ENCODE data around the gene DDX46.
"Not testable (repeated sequence)": the region's sequence is repeated elsewhere in the genome, so short reads cannot be mapped to it uniquely, and the experiment has no call there.

The DDX46 gene, protein sequence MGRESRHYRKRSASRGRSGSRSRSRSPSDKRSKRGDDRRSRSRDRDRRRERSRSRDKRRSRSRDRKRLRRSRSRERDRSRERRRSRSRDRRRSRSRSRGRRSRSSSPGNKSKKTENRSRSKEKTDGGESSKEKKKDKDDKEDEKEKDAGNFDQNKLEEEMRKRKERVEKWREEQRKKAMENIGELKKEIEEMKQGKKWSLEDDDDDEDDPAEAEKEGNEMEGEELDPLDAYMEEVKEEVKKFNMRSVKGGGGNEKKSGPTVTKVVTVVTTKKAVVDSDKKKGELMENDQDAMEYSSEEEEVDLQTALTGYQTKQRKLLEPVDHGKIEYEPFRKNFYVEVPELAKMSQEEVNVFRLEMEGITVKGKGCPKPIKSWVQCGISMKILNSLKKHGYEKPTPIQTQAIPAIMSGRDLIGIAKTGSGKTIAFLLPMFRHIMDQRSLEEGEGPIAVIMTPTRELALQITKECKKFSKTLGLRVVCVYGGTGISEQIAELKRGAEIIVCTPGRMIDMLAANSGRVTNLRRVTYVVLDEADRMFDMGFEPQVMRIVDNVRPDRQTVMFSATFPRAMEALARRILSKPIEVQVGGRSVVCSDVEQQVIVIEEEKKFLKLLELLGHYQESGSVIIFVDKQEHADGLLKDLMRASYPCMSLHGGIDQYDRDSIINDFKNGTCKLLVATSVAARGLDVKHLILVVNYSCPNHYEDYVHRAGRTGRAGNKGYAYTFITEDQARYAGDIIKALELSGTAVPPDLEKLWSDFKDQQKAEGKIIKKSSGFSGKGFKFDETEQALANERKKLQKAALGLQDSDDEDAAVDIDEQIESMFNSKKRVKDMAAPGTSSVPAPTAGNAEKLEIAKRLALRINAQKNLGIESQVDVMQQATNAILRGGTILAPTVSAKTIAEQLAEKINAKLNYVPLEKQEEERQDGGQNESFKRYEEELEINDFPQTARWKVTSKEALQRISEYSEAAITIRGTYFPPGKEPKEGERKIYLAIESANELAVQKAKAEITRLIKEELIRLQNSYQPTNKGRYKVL

DNA sequence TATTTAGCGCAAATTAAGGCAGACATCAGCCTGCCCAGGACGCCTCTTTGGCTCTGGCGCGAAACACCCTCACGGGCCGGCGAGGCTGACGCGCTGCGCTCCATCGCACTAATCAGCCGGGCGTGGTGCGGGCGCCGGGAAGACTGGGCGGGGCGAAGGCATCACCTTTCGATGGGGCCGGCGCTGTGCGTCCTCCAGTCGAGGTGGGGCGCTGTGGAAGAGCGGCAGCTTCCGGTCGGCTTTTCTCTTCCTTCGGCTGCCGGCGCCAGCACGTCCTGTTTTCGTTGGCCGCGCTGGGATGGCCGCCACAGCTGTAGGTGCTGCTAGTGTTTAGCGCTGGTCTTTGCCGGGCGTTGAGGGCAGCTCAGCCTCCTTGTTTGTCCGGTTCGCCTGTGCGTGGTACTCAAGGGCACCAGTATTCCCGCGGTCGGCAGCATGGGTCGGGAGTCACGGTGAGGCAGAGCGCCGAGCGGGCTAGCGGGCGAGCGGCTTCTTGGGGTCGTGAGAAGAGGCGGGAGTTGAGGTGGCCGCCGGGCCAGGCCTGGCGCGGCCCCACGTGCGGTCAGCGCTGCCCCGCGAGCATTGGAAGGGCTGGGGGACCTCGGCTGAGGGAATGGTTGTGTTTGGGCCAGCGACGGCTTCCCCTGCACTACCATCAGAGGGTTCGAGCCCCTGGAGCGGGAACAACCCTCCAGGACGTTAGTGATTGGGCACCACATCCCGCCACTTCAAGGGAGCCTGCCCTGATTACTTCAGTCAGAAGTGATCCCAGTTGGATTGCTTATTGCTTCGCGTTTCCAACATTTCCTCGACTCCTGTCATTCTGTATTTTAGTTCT, at the start of gene DDX46:
TSS of gene DDX46 (plus strand) at position 276 of the 838 bp plus-strand sequence. CDS start at position 436, 160 bp downstream.
- DNase-seq, result peak; percentile 32 to 76

DNA sequence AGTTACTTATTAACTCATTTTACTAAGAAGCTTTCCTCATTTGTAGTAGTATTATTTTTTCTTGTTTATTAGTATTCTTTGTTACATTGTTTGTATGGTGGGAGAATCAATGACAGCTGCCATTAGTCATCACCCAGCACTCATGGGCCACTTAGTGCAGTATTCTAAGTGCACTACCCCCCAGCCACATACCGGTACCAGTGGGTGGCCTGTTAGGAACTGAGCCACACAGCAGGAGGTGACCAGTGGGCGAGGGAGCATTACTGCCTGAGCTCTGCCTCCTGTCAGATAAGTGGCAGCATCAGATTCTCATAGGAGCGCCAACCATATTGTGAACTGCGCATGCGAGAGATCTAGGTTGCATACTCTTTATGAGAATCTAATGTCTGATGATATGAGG, 44.5 kb upstream of the DDX46 start:
- no peak for DNase-seq

DNA sequence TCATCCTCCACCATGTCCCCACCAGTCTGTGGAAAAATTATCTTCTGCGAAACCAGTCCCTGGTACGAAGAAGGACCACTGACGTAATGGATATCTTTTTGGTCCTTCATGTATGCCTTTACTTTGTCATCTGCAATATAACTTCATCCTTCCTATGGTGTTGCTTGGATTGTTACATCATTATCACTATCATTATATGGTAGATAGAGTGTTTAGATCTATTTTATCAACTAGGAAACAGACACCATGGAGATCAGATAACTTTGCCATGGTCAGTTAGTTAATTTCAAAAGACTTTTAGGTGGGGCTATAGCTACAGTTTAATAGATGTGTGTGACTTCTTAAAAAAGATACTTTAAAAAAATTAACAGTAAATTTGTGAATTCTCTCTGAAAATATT, 44.0 kb upstream of the DDX46 start:
- DNase-seq, result no peak

DNA sequence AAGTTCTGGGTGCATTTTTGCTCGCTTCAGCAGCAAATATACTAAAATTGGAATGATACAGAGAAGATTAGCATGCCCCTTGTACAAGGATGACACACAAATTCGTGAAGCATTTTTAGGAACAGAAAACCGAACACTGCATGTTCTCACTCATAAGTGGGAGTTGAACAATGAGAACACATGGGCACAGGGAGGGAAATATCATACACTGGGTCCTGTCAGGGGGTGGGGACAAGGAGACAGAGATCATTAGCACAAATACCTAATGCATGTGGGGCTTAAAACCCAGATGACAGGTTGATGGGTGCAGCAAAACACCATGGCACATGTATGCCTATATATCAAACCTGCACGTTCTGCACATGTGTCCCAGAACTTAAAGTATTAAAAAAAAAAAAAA, 43.1 kb upstream of the DDX46 start:
- not testable (repeated sequence) for DNase-seq

DNA sequence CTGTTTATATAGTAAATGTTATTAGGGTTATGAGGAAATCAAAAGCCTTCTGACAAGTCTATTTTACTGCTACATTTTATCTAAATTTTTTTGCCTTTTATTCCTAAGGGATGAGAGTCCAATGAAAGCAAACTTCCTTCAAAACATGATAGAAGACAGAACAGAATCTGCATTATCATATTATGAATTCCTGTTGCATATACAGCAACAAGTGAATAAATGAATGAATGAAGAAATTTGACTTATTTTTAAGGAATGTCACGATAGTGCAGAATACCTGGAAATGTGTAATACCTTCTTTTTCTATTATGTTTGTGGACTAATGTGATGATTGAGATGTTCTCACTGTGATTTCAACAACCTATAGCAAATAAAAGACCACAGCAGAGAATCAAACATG, 33.7 kb upstream of the DDX46 start:
- no peak for DNase-seq

DNA sequence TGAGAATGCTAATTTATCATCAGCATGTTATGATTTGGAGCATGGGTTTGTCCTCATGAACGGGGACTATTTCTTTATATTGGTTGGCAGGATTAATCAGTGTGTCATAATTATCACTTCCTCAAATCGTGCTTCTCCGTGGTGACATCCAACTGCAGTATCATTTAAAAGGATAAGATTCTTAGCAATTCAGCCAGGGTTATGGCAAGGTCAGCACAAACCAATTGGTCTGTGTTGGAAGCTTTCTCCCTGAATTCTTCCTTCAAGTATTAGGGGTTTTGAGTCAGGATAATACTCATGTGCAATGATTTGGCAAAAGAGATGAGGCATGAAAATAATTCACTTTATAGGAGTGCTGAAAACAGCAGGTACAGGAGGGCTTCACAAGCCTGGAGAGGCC, 25.8 kb upstream of the DDX46 start:
- DNase-seq, result no peak

DNA sequence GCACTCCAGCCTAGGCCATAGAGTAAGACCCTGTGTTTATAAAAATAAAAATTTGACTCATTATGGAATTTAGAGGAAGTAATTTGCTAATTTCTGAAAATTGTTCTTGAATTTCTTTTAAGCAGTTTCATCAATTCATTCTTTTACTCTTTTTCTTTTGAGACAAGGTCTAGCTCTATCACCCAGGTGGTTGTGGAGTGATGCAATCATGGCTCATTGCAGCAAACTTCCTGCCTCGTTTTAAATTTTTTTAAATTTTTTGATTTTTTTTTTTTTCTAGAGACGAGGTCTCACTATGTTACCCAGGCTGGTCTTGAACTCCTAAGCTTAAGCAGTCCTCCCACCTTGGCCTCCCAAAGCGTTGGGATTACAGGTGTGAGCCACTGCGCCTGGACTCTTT, 23.3 kb upstream of the DDX46 start:
- no peak for DNase-seq

DNA sequence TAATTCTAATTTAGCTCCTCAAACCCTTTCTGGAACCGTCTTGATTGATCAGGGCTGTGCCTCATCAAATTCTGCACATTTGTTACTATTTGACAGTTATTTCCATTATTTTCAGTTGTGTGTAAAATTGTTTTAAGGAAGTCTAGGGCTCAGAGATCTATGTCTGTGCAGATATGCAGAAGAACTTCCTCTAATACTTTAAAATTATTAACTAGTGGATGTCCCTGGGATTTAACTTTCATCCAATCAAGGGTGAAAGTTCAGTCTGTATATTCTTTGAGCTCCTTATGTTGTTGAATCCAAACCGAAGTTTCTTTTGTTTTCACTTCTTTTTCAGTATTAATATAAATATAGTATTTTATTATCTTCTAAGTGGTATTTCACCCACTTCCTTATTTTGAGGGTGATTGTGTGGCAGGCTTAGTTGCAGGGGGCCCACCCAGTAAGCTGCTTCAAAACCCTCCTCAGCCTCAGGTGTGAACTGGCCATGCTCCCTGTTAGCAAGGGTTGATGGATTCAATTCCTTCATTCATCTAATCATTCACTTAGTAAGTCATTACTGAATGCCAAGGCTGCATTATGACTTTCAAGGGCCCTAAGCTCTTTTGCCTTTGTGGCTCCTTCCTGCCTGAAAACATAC, 22.3 kb upstream of the DDX46 start:
- no peak for DNase-seq

DNA sequence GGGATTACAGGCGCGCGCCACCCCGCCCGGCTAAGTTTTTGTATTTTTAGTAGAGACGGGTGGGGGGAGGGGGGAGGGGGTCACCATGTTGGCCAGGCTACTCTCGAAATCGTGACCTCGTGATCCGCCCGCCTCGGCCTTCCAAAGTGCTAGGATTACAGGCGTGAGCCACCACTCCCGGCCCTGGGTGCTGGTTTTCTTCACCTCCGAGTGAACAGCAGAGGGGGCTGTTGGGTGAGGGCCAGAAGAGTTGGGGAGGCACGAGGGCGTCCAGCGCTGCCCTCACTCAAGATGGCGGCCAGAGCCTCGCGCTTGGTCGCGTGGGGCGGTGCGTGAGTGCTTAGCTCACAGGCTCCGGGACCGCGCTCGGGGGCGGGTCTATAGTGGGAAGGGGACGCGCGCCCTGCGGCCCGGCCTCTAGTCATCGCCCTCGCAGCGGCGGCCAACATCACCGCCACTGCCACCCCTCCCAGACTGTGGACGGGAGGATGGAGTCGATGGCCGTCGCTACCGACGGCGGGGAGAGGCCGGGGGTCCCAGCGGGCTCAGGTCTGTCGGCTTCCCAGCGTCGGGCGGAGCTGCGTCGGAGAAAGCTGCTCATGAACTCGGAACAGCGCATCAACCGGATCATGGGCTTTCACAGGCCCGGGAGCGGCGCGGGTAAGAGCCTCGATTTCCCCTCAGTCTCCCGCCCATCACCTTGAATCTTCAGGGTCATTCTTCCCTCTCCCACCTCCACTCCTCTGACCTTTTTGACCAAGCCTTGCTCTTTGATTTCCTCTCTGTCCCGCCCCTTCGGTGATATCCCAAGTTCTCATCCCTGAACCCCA, 20.2 kb upstream of the DDX46 start, which contains the start of gene CAMLG:
TSS of gene CAMLG (plus strand) at position 416 of the 830 bp plus-strand sequence. CDS start at position 489, 73 bp downstream.
- peak; percentile 78 to 92 for DNase-seq

DNA sequence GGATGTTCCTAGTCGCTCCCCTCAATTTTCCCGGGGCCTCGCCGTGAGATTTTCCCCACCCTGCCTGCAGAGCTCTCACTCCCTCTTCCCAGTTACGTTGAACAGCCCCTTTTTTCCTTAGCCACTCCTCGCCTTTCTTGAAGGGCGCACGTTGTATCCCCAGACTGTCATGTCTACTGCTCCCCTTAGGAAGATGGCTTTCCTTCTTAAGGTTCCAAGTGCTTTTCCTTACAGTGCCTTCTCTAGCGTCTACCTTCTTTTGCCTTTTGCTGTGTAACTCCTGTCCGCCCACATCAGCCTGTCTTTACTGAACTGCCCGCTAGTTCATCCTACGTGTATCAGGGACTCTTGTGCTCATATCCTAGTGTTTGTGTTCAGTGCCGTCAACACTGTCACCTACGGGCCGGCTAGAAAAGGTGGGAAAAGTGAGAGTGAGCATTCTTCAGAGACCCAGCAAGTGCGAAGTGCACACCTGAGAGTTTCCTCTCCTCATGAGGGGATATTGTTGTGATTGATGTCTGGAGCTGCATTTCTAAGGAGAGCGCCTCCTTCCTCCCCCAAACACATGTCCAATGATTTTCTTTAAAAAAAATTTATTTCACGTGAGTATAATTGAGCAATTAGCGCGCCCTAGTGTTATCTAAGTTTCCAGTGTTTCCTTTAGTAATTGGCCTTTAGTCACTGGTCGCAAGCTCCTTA, 19.5 kb upstream of the DDX46 start:
- DNase-seq, result no peak

DNA sequence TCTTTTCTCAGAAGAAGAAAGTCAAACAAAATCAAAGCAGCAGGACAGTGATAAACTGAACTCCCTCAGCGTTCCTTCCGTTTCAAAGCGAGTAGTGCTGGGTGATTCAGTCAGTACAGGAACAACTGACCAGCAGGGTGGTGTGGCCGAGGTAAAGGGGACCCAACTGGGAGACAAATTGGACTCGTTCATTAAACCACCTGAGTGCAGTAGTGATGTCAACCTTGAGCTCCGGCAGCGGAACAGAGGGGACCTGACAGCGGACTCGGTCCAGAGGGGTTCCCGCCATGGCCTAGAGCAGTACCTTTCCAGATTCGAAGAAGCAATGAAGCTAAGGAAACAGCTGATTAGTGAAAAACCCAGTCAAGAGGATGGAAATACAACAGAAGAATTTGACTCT, 17.5 kb upstream of the DDX46 start:
- no peak for DNase-seq

DNA sequence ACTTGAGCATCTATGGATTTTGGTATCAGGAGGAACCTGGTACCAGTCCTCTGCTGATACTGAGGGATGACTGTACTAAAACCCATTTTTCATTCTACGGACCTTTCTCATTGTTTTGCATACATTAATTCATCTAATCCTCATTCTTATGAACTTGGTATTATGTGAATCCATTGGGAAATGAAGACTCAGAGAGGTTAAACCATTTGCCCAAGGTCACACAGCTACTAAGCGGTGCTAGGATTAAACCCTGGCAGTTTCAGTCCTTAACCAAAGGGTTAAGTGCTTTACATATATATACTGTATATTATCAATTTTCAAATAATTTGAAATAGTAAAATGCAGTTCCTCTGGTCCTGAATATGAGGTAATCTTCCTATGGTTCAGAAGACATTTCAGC, 16.4 kb upstream of the DDX46 start:
- no peak for DNase-seq

DNA sequence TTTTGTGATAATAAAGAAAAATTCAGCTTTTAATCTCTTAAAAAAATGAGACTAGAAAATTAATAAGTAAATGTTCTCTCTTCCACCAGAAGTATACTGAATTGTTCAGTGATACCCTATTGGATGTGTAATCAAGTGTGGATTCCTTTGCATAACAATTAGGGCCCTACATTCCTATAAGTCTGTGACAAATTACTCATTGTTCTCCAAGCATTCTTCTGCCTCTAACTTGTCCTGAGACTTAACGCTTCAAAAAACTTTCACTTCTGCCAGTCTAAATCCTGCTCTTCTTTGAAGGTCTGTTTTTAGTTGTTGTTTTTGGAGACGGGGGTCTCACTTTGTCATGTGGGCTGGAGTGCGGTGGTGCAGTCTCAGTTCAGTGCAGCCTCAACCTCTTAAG, 9.2 kb upstream of the DDX46 start:
- DNase-seq, result no peak

DNA sequence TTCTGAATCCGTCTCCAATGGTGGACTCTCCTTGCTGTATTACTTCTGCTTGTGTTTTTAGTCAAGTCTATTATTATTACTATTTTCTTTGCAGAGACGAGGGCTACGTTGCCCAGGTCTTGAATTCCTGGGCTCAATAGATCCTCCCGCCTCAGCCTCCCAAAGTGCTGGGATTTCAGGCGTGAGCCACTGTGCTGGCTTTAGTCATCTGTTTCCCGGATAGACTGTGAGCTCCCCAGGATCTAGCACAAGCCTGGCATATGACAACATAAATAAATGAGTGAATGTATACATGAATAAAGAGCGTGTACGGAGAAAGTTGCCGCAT, 439 bp upstream of the DDX46 start:
- DNase-seq, result no peak

DNA sequence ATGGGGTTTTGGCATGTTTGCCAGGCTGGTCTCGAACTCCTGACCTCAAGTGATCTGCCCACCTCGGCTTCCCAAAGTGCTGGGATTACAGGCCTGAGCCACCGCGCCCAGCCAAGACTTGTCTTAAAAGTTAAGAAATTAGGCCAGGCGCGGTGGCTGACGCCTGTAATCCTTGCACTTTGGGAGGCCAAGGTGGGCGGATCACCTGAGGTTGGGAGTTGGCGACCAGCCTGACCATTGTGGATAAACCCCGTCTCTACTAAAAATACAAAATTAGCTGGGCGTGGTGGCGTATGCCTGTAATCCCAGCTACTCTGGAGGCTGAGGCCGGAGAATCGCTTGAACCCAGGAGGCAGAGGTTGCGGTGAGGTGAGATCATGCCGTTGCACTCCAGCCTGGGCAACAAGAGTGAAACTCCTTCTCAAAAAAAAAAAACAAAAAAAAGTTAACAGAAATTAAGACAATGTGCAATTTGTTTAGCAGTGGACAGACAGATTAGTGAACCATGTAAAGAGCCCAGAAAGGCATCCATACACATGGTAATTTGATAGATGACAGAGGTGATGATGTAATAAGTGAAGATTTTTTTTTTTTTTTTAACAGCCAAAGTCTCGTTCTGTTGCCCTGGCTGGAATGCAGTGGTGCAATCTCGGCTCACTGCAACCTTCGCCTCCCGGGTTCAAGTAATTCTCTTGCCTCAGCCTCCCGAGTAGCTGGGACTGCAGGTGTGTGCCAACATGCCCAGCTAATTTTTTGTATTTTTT, 9.1 kb downstream of the DDX46 start:
- DNase-seq, result not testable (repeated sequence)

DNA sequence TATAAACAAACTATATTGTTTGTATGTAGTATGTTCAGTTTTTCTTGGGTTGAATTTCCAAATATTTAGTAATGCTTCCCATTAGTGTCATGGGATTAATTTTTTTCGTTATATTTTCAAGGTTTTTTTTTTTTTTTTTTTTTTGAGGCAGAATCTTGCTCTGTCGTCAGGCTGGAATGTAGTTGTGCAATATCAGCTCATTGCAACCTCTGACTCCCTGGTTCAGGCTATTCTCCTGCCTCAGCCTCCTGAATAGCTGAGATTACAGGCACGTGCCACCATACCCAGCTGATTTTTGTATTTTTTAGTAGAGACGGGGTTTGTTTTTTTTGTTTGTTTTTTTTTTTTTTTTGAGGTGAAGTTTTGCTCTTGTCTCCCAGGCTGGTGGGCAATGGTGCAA, 10.6 kb downstream of the DDX46 start:
- DNase-seq, result no peak

DNA sequence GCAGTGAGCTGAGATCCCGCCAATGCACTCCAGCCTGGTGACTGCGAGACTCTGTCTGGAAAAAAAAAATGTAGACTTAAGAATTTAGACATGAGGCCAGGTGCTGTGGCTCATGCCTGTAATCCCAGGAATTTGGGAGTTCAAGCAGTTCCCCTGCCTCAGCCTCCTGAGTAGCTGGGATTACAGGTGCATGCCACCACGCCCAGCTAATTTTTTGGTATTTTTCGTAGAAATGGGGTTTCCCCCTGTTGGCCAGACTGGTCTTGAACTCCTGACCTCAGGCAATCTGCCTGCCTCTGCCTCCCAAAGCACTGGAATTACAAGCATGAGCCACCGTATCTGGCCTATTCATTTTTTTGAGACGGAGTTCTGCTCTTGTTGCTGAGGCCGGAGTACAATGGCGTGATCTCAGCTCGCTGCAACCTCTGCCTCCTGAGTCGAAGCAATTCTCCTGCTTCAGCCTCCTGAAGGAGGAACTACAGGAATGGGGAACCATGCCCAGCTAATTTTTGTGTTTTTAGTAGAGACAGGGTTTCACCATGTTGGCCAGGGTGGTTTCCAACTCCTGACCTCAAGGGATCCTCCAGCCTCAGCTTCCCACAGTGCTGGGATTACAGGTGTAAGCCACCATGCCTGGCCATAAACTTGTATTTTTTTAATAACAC, 14.0 kb downstream of the DDX46 start:
- DNase-seq, result no peak

DNA sequence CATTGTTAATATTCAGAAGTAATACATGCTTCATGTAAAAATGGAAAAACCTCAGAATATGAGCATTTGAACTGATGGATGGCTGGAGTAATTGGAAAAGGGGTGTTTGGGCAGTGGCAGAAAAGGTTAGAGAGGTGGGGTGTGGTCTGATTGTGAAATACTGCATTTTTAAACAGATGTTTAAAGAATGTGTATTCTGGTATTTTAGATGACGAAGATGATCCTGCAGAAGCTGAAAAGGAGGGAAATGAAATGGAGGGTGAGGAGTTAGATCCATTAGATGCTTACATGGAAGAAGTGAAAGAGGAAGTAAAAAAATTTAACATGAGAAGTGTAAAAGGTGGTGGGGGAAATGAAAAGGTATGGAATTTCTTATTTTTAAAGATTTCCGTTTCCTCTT, 18.8 kb downstream of the DDX46 start:
- no peak for DNase-seq

DNA sequence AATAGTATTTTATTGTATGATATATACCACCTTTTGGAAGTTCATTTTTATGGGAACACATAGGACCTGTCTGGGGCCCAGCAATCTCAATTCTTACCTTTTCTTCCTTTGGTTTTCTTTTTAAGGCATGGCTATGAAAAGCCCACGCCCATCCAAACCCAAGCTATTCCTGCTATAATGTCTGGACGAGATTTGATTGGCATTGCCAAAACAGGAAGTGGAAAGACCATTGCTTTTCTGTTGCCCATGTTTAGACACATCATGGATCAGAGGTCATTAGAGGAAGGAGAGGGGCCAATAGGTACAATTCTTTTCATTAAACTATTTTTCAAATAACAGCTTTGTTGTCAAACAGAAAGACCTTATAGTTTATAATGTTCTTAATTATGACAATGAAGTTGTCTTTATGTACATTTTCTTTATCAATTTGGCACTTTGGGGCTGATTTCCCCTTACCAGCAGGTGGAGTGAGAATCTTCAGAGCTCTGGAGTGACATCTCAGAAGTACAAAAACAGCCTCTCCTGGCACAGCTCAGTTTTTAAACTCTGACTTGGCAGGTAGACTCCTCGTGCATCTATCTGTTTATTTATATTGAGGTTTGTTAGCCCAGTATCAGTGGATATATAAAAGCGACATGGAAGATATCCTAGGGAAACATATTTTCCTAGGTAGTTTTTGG, 25.8 kb downstream of the DDX46 start:
- no peak for DNase-seq

Measured in cerebellar nuclear complex (tissue), 1 donor.